Measurements from ENCODE around the gene PCDHB12.
A peak's percentile ranks its signal among the peaks of the same experiment; 100 is the strongest.
"Not testable (repeated sequence)": the region's sequence is repeated elsewhere in the genome, so short reads cannot be mapped to it uniquely, and the experiment has no call there.

The PCDHB12 gene

DNA sequence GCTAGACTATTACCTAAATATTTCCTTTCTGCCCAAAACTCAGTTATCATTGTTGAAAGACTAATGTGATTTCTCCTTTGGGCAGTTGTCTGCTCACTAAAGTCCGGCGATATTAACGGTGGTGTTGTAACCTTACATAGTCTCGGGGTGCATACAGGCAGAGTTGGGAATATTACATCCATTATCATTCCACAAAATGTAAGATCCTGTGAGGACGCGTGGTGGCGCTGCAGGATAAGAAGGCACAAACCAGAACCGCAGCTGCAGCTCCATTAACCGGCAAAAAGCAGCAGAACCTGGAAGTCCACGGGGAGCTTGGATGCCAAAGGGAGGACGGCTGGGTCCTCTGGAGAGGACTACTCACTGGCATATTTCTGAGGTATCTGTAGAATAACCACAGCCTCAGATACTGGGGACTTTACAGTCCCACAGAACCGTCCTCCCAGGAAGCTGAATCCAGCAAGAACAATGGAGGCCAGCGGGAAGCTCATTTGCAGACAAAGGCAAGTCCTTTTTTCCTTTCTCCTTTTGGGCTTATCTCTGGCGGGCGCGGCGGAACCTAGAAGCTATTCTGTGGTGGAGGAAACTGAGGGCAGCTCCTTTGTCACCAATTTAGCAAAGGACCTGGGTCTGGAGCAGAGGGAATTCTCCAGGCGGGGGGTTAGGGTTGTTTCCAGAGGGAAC lies 5.3 kb downstream of the PCDHB12 start, which contains the start of gene PCDHB13:
PCDHB13 (plus strand) TSS at position 264 of the 684 bp plus-strand sequence; CDS start at position 469, 205 bp downstream.
- not testable (repeated sequence) for H3K4me1 ChIP-seq (ENCODE audit: control insufficient read depth, insufficient read depth, low read length); H3K27me3 ChIP-seq (ENCODE audit: control insufficient read depth, insufficient read depth, low read length); H3K4me2 ChIP-seq (ENCODE audit: low read length); H3K9me3 ChIP-seq (replicated peaks; ENCODE audit: low read length); H3K9ac ChIP-seq (ENCODE audit: low read depth, low read length); H3K36me3 ChIP-seq (ENCODE audit: insufficient read depth, low read length)
- peak within 1 kb of the TSS; percentile 42 for H3K4me3 ChIP-seq (ENCODE audit: low read length)

- not testable (repeated sequence) for H3K4me3 ChIP-seq (ENCODE audit: low read length); H3K9me3 ChIP-seq (replicated peaks; ENCODE audit: low read length); H3K9ac ChIP-seq (ENCODE audit: low read depth, low read length); H3K4me2 ChIP-seq (ENCODE audit: low read length); H3K4me1 ChIP-seq (ENCODE audit: control insufficient read depth, insufficient read depth, low read length); H3K27me3 ChIP-seq (ENCODE audit: control insufficient read depth, insufficient read depth, low read length); H3K36me3 ChIP-seq (ENCODE audit: insufficient read depth, low read length)
Observed at GRCh38 chr5:141214583-141214982, 6.1 kb downstream of the PCDHB12 start.

- H3K27me3 ChIP-seq (ENCODE audit: control insufficient read depth, insufficient read depth, low read length); H3K9me3 ChIP-seq (replicated peaks; ENCODE audit: low read length); H3K4me2 ChIP-seq (ENCODE audit: low read length); H3K9ac ChIP-seq (ENCODE audit: low read depth, low read length); H3K4me3 ChIP-seq (ENCODE audit: low read length); H3K36me3 ChIP-seq (ENCODE audit: insufficient read depth, low read length); H3K4me1 ChIP-seq (ENCODE audit: control insufficient read depth, insufficient read depth, low read length): not testable (repeated sequence)
Observed at GRCh38 chr5:141215504-141215903, 7.0 kb downstream of the PCDHB12 start.

- not testable (repeated sequence) for H3K4me3 ChIP-seq (ENCODE audit: low read length); H3K4me2 ChIP-seq (ENCODE audit: low read length); H3K9ac ChIP-seq (ENCODE audit: low read depth, low read length); H3K27me3 ChIP-seq (ENCODE audit: control insufficient read depth, insufficient read depth, low read length); H3K4me1 ChIP-seq (ENCODE audit: control insufficient read depth, insufficient read depth, low read length); H3K9me3 ChIP-seq (replicated peaks; ENCODE audit: low read length); H3K36me3 ChIP-seq (ENCODE audit: insufficient read depth, low read length)
Observed at GRCh38 chr5:141216035-141216434, 7.5 kb downstream of the PCDHB12 start.

- peak within 1 kb of the TSS; percentile 60 for H3K4me3 ChIP-seq (ENCODE audit: low read length)
Observed at GRCh38 chr5:141223112-141223783, 14.7 kb downstream of the PCDHB12 start, which contains the start of gene PCDHB14. Gene PCDHB14 (plus strand): TSS chr5:141223343. CDS start chr5:141223506, 163 bp downstream.

DNA sequence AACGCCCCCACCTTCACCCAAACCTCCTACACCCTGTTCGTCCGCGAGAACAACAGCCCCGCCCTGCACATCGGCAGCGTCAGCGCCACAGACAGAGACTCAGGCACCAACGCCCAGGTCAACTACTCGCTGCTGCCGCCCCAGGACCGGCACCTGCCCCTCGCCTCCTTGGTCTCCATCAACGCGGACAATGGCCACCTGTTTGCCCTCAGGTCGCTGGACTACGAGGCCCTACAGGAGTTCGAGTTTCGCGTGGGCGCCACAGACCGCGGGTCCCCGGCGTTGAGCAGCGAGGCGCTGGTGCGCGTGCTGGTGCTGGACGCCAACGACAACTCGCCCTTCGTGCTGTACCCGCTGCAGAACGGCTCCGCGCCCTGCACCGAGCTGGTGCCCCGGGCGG lies 16.3 kb downstream of the PCDHB12 start:
- H3K4me1 ChIP-seq (ENCODE audit: control insufficient read depth, insufficient read depth, low read length); H3K27me3 ChIP-seq (ENCODE audit: control insufficient read depth, insufficient read depth, low read length); H3K4me2 ChIP-seq (ENCODE audit: low read length); H3K4me3 ChIP-seq (ENCODE audit: low read length); H3K9me3 ChIP-seq (replicated peaks; ENCODE audit: low read length); H3K36me3 ChIP-seq (ENCODE audit: insufficient read depth, low read length); H3K9ac ChIP-seq (ENCODE audit: low read depth, low read length): not testable (repeated sequence)

More at GRCh38 chr5:141223112-141223783, 14.7 kb downstream of the PCDHB12 start, which contains the start of gene PCDHB14:
- Histone ChIP-seq H3K9ac (ENCODE audit: low read depth, low read length) (no peak within 1 kb of the TSS), H3K4me1 (ENCODE audit: control insufficient read depth, insufficient read depth, low read length) (no peaks in the 10 kb centered on the region), H3K9me3 (replicated peaks; ENCODE audit: low read length) (no peaks in the 10 kb centered on the region), H3K4me2 (ENCODE audit: low read length) (peak within 1 kb of the TSS; percentile 65), H3K36me3 (ENCODE audit: insufficient read depth, low read length) (no peaks in the 10 kb centered on the region), H3K27me3 (ENCODE audit: control insufficient read depth, insufficient read depth, low read length) (no peaks in the 10 kb centered on the region)

DNA sequence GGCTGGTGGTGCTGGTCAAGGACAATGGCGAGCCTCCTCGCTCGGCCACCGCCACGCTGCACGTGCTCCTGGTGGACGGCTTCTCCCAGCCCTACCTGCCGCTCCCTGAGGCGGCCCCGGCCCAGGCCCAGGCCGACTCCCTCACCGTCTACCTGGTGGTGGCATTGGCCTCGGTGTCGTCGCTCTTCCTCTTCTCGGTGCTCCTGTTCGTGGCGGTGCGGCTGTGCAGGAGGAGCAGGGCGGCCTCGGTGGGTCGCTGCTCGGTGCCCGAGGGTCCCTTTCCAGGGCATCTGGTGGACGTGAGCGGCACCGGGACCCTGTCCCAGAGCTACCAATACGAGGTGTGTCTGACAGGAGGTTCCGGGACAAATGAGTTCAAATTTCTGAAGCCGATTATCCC lies 16.9 kb downstream of the PCDHB12 start:
- H3K4me3 ChIP-seq (ENCODE audit: low read length); H3K27me3 ChIP-seq (ENCODE audit: control insufficient read depth, insufficient read depth, low read length); H3K36me3 ChIP-seq (ENCODE audit: insufficient read depth, low read length); H3K9me3 ChIP-seq (replicated peaks; ENCODE audit: low read length); H3K4me2 ChIP-seq (ENCODE audit: low read length); H3K4me1 ChIP-seq (ENCODE audit: control insufficient read depth, insufficient read depth, low read length); H3K9ac ChIP-seq (ENCODE audit: low read depth, low read length): not testable (repeated sequence)

- Histone ChIP-seq H3K4me1 (ENCODE audit: control insufficient read depth, insufficient read depth, low read length) (no peaks in the 10 kb centered on the region), H3K9me3 (replicated peaks; ENCODE audit: low read length) (peaks cover 15% of the 10 kb centered on the region), H3K27me3 (ENCODE audit: control insufficient read depth, insufficient read depth, low read length) (peaks cover 4% of the 10 kb centered on the region), H3K4me3 (ENCODE audit: low read length) (peak overlapping the region; percentile 61), H3K9ac (ENCODE audit: low read depth, low read length) (no peak overlapping the region), H3K36me3 (ENCODE audit: insufficient read depth, low read length) (no peaks in the 10 kb centered on the region), H3K4me2 (ENCODE audit: low read length) (peak overlapping the region; percentile 48)
Observed at GRCh38 chr5:141234109-141234667, 25.7 kb downstream of the PCDHB12 start.

DNA sequence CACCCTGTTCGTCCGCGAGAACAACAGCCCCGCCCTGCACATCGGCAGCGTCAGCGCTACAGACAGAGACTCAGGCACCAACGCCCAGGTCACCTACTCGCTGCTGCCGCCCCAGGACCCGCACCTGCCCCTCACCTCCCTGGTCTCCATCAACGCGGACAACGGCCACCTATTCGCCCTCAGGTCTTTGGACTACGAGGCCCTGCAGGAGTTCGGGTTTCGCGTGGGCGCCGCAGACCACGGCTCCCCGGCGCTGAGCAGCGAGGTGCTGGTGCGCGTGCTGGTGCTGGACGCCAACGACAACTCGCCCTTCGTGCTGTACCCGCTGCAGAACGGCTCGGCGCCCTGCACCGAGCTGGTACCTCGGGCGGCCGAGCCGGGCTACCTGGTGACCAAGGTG lies 27.4 kb downstream of the PCDHB12 start:
- H3K27me3 ChIP-seq (ENCODE audit: control insufficient read depth, insufficient read depth, low read length), result not testable (repeated sequence)
- H3K9me3 ChIP-seq (replicated peaks; ENCODE audit: low read length), result peaks cover 15% of the 10 kb centered on the region

GRCh38 chr5:141236516-141237313 lies 28.2 kb downstream of the PCDHB12 start:
- Histone ChIP-seq H3K4me1 (ENCODE audit: control insufficient read depth, insufficient read depth, low read length) (no peaks in the 10 kb centered on the region), H3K27me3 (ENCODE audit: control insufficient read depth, insufficient read depth, low read length) (peaks cover 4% of the 10 kb centered on the region), H3K36me3 (ENCODE audit: insufficient read depth, low read length) (no peaks in the 10 kb centered on the region), H3K9ac (ENCODE audit: low read depth, low read length) (no peak overlapping the region), H3K9me3 (replicated peaks; ENCODE audit: low read length) (peaks cover 15% of the 10 kb centered on the region), H3K4me3 (ENCODE audit: low read length) (no peak overlapping the region), H3K4me2 (ENCODE audit: low read length) (no peak overlapping the region)

More for the DNA sequence above, 27.4 kb downstream of the PCDHB12 start:
- not testable (repeated sequence) for H3K4me3 ChIP-seq (ENCODE audit: low read length); H3K9ac ChIP-seq (ENCODE audit: low read depth, low read length); H3K4me2 ChIP-seq (ENCODE audit: low read length); H3K36me3 ChIP-seq (ENCODE audit: insufficient read depth, low read length); H3K4me1 ChIP-seq (ENCODE audit: control insufficient read depth, insufficient read depth, low read length)

- Histone ChIP-seq H3K9me3 (replicated peaks; ENCODE audit: low read length) (peaks cover 14% of the 10 kb centered on the region), H3K4me2 (ENCODE audit: low read length) (no peak overlapping the region), H3K9ac (ENCODE audit: low read depth, low read length) (no peak overlapping the region), H3K27me3 (ENCODE audit: control insufficient read depth, insufficient read depth, low read length) (no peaks in the 10 kb centered on the region), H3K4me3 (ENCODE audit: low read length) (no peak overlapping the region), H3K4me1 (ENCODE audit: control insufficient read depth, insufficient read depth, low read length) (no peaks in the 10 kb centered on the region), H3K36me3 (ENCODE audit: insufficient read depth, low read length) (no peaks in the 10 kb centered on the region)
Observed at GRCh38 chr5:141241496-141241895, 33.0 kb downstream of the PCDHB12 start.

Measured in skeletal muscle satellite cell (primary cell).